ENCODE data around the gene SERPINB13.

SERPINB13 gene

DNA sequence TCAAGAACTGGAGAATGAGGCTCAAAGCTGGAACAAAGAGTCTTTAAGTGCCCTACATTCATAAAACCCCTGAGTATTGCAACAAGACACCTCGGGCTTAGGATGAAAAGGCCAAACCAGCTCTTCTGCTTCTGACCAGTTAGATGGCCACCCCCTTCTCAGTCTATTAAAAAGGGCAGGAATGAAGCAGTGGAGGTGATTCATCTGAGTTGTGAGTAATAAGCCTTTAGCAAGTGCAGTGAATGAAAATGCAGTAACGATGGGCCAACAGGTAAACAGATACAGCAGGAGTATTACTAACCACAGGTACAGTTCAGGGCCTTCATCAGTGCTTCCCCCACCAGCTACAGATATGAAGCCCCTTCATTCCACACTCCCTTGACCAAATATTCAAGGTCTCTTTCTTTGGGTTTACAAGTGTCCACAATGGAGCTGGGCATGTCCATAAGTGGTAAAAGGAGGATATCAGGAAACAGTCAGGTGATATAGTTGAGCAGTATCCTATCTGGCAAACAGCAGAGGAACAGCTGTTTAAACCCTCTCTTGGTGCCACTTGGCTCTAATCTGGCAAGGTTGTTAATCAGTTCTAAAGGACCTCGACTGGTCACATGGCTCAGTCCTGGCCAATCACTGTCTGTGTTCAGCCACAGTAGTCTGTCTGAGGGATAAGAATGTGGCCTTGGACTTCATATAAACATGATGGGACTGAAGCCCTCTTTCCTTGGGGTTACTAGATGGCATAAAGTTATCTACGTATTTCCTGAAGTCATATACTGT, 17.8 kb downstream of the SERPINB13 start:
- H3K9me3 ChIP-seq (ENCODE audit: insufficient read depth, low read length, severe bottlenecking) = no peaks in the 10 kb centered on the region
- ATAC-seq (ENCODE audit: insufficient read depth, low read depth) (no peak), DNase-seq (no peak)
- H3K27ac ChIP-seq (ENCODE audit: low read length) = no peak overlapping the region
- peaks cover 6% of the 10 kb centered on the region for H3K27me3 ChIP-seq (ENCODE audit: insufficient read depth, low read length, poor library complexity)
- H3K4me2 ChIP-seq (ENCODE audit: insufficient read depth, low read length) = no peak overlapping the region
- no peak overlapping the region for H3K4me3 ChIP-seq (ENCODE audit: low read depth in 1 of 2, low read length in 2 of 2)
- TF ChIP-seq, protein P1, sequence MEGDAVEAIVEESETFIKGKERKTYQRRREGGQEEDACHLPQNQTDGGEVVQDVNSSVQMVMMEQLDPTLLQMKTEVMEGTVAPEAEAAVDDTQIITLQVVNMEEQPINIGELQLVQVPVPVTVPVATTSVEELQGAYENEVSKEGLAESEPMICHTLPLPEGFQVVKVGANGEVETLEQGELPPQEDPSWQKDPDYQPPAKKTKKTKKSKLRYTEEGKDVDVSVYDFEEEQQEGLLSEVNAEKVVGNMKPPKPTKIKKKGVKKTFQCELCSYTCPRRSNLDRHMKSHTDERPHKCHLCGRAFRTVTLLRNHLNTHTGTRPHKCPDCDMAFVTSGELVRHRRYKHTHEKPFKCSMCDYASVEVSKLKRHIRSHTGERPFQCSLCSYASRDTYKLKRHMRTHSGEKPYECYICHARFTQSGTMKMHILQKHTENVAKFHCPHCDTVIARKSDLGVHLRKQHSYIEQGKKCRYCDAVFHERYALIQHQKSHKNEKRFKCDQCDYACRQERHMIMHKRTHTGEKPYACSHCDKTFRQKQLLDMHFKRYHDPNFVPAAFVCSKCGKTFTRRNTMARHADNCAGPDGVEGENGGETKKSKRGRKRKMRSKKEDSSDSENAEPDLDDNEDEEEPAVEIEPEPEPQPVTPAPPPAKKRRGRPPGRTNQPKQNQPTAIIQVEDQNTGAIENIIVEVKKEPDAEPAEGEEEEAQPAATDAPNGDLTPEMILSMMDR (IDR thresholded peaks at IDR 0.05; ENCODE audit: borderline replicate concordance, extremely low read depth, low read length, poor library complexity, severe bottlenecking) = no peak
- no peak for TF ChIP-seq EZH2 (IDR thresholded peaks at IDR 0.05; ENCODE audit: borderline replicate concordance, low read depth, low read length, severe bottlenecking)
- no peaks in the 10 kb centered on the region for H3K36me3 ChIP-seq (ENCODE audit: insufficient read depth, low read length)
- no peaks in the 10 kb centered on the region for H4K20me1 ChIP-seq (ENCODE audit: insufficient read depth, low read length)
- H2AFZ ChIP-seq (ENCODE audit: low read depth, low read length) = no peak overlapping the region
- H3K4me1 ChIP-seq (ENCODE audit: insufficient read depth, low read length) = no peaks in the 10 kb centered on the region
- H3K9ac ChIP-seq (ENCODE audit: low read depth, low read length) = no peak overlapping the region
- H3K79me2 ChIP-seq (ENCODE audit: insufficient read depth, low read length) = no peaks in the 10 kb centered on the region

DNA sequence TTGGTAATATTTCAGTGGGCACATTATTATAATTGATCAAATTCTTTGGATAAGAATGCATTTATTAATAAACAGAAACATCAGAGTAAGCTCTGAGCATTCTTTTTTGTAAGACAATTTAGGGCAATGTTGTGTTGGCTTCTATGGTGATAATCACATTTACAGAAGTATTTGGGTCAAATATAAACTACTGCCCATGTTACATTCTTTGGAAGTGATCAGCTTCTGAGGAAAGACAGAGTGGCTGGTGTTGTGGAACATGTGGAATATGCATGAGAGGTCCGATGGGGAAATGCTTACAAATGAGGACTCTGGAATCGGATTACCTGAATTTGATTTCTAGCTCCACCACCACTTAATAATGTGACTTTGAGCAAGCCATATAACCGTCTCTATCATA, 19.4 kb downstream of the SERPINB13 start:
- Histone ChIP-seq H3K9ac (ENCODE audit: low read depth, low read length) (no peak overlapping the region), H3K36me3 (ENCODE audit: insufficient read depth, low read length) (no peaks in the 10 kb centered on the region), H4K20me1 (ENCODE audit: insufficient read depth, low read length) (no peaks in the 10 kb centered on the region), H3K4me3 (ENCODE audit: low read depth in 1 of 2, low read length in 2 of 2) (no peak overlapping the region), H2AFZ (ENCODE audit: low read depth, low read length) (no peak overlapping the region), H3K9me3 (ENCODE audit: insufficient read depth, low read length, severe bottlenecking) (no peaks in the 10 kb centered on the region), H3K27me3 (ENCODE audit: insufficient read depth, low read length, poor library complexity) (peaks cover 6% of the 10 kb centered on the region), H3K79me2 (ENCODE audit: insufficient read depth, low read length) (no peaks in the 10 kb centered on the region), H3K27ac (ENCODE audit: low read length) (no peak overlapping the region), H3K4me2 (ENCODE audit: insufficient read depth, low read length) (no peak overlapping the region), H3K4me1 (ENCODE audit: insufficient read depth, low read length) (no peaks in the 10 kb centered on the region)
- DNase-seq = no peak
- no peak for TF ChIP-seq EZH2 (IDR thresholded peaks at IDR 0.05; ENCODE audit: borderline replicate concordance, low read depth, low read length, severe bottlenecking)
- TF ChIP-seq, protein P1 (IDR thresholded peaks at IDR 0.05; ENCODE audit: borderline replicate concordance, extremely low read depth, low read length, poor library complexity, severe bottlenecking) = no peak
- no peak for ATAC-seq (ENCODE audit: insufficient read depth, low read depth)

DNA sequence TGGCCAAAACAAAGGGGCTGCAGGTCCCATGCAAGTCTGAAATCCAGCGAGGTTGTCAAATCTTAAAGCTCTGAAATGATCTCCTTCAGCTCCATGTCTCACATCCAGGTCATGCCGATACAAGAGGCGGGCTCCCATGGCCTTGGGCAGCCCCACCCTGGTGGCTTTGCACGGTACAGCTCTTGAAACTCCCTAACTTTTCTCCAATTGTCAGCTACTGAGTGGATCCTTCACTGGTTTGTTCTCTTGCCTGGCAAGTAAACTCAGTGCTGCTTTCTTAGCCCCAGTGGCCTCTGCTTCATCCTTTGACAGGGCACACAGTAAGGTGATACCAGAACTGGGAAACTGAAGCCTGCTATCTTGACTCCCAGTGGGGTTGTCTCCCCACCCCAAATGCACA, 26.3 kb downstream of the SERPINB13 start:
- Histone ChIP-seq H3K9ac (ENCODE audit: low read depth, low read length) (no peak overlapping the region), H3K4me1 (ENCODE audit: insufficient read depth, low read length) (no peaks in the 10 kb centered on the region), H2AFZ (ENCODE audit: low read depth, low read length) (no peak overlapping the region), H3K4me3 (ENCODE audit: low read depth in 1 of 2, low read length in 2 of 2) (no peak overlapping the region), H3K27ac (ENCODE audit: low read length) (no peak overlapping the region), H3K36me3 (ENCODE audit: insufficient read depth, low read length) (no peaks in the 10 kb centered on the region), H4K20me1 (ENCODE audit: insufficient read depth, low read length) (no peaks in the 10 kb centered on the region), H3K4me2 (ENCODE audit: insufficient read depth, low read length) (no peak overlapping the region), H3K79me2 (ENCODE audit: insufficient read depth, low read length) (no peaks in the 10 kb centered on the region), H3K27me3 (ENCODE audit: insufficient read depth, low read length, poor library complexity) (no peaks in the 10 kb centered on the region), H3K9me3 (ENCODE audit: insufficient read depth, low read length, severe bottlenecking) (no peaks in the 10 kb centered on the region)
- ATAC-seq (ENCODE audit: insufficient read depth, low read depth) = no peak
- TF ChIP-seq EZH2 (IDR thresholded peaks at IDR 0.05; ENCODE audit: borderline replicate concordance, low read depth, low read length, severe bottlenecking) = no peak
- TF ChIP-seq, protein P1 (IDR thresholded peaks at IDR 0.05; ENCODE audit: borderline replicate concordance, extremely low read depth, low read length, poor library complexity, severe bottlenecking) = no peak
- no peak for DNase-seq

All from DND-41 (cell line).